Lung (tissue), 12 donors: Measurements from ENCODE around the gene NFIA. TPM values are rescaled to one million over a fixed set of nuclear protein-coding genes. Genes with fewer than 3 reads are reported as not detected.

ENCODE experiments used
- ATAC-seq: fragments of 200-7000 bp; cut with Tn5 transposase; one replicate; pipeline ENCODE4 v1.9.1; 2020; ENCODE audit warnings: moderate number of reproducible peaks; ENCODE audit not compliant: insufficient read depth, low FRiP score
- DNase-seq, 3 donors: peaks; one replicate each; pipeline ENCODE4 v3.0.0-alpha.2; 2013 to 2017
- H3K27ac ChIP-seq, 2 donors: one replicate each; pipeline ENCODE4 v1.5.1; 2013; ENCODE audit warnings: mild to moderate bottlenecking in 2 of 2, moderate library complexity in 2 of 2, control low read depth in 1 of 2, inconsistent platforms in 1 of 2, low read depth in 1 of 2, low read length in 1 of 2
- H3K27me3 ChIP-seq, 3 donors: one replicate each; pipeline ENCODE4 v1.5.1; 2013; ENCODE audit warnings: low read length in 2 of 3; ENCODE audit not compliant: control insufficient read depth in 3 of 3, insufficient read depth in 3 of 3
- H3K36me3 ChIP-seq, 4 donors: one replicate each; pipeline ENCODE4 v1.5.1; 2013; ENCODE audit warnings: low read length in 4 of 4, mild to moderate bottlenecking in 1 of 4, moderate library complexity in 1 of 4; ENCODE audit not compliant: control insufficient read depth in 4 of 4, insufficient read depth in 4 of 4
- H3K4me1 ChIP-seq, 5 donors: one replicate each; pipeline ENCODE4 v1.5.1; 2013; ENCODE audit warnings: low read length in 5 of 5, mild to moderate bottlenecking in 2 of 5, moderate library complexity in 1 of 5; ENCODE audit not compliant: control insufficient read depth in 5 of 5, insufficient read depth in 5 of 5
- H3K4me3 ChIP-seq: one replicate; pipeline ENCODE4 v1.5.1; 2013; ENCODE audit warnings: mild to moderate bottlenecking, control low read depth, moderate library complexity
- H3K9ac ChIP-seq, 2 donors: one replicate each; pipeline ENCODE4 v1.5.1; 2013; ENCODE audit warnings: low read length in 2 of 2, control low read depth in 1 of 2; ENCODE audit not compliant: insufficient read depth in 1 of 2
- H3K9me3 ChIP-seq, 4 donors: one replicate each; pipeline ENCODE4 v1.5.1; 2013; ENCODE audit warnings: low read length in 3 of 4, mild to moderate bottlenecking in 1 of 4, moderate library complexity in 1 of 4; ENCODE audit not compliant: control insufficient read depth in 4 of 4, insufficient read depth in 3 of 4
- CTCF ChIP-seq: IDR thresholded peaks from 2 replicates; pipeline ENCODE4 v1.5.1; 2012; ENCODE audit warnings: mild to moderate bottlenecking; ENCODE audit errors: control extremely low read depth, extremely low read depth
- WGBS, 2 donors: extraction: QIAGEN DNeasy Blood & Tissue Kit; methylation state at CpG; one replicate each; pipeline ENCODE4 v1.1.7; 2013; 5-methylcytosine and 5-hydroxymethylcytosine counted together
- polyA plus RNA-seq, 2 donors: library from polyadenylated mRNA; stranded (reverse); fragments of 200-250 nt; gene quantifications; one replicate each; pipeline ENCODE4 v1.2.1, GENCODE V29; 2013
- total RNA-seq, 2 donors: library from RNA; depleted of rRNA in 1 of 2; stranded (reverse); fragments of >200 nt in 1 of 2; gene quantifications; one replicate each; pipeline ENCODE4 v1.2.1, GENCODE V29; 2014 to 2021
- donor health status: control.
- donor health status: control.
- donor health status: Bipolar disorder and iron deficiency.
- donor health status: healthy.
- donor health status: DM: yes; HTN: yes; CAD: no.

The NFIA gene
- total and polyA plus RNA-seq, 4 donors = 3.0 to 63.4 (median 34.2) TPM

- Histone ChIP-seq H3K4me1 (peaks cover 1 to 64% (median 21%) of the 10 kb centered on the region in 5 donors), H3K27ac (peak overlapping the region in 1 of 2 donors; percentile 70), H3K9ac (no peak overlapping the region), H3K36me3 (peaks cover 0 to 17% (median 8%) of the 10 kb centered on the region in 4 donors), H3K4me3 (no peak overlapping the region), H3K9me3 (peaks cover 0 to 2% (median 0%) of the 10 kb centered on the region in 4 donors), H3K27me3 (no peaks in the 10 kb centered on the region)
- DNase-seq (no peak), ATAC-seq (no peak)
- WGBS, 2 donors = 61 to 79% methylated on average over 3 of the region's 3 CpGs
- TF ChIP-seq CTCF = no peak
Observed at GRCh38 chr1:61091455-61091854, 9.1 kb downstream of the NFIA start.

GRCh38 chr1:61092642-61093041 is 10.3 kb downstream of the NFIA start:
- H3K9ac ChIP-seq = no peak overlapping the region
- ATAC-seq = no peak
- 86 to 89% methylated on average over 5 of the region's 5 CpGs for WGBS, 2 donors

DNA sequence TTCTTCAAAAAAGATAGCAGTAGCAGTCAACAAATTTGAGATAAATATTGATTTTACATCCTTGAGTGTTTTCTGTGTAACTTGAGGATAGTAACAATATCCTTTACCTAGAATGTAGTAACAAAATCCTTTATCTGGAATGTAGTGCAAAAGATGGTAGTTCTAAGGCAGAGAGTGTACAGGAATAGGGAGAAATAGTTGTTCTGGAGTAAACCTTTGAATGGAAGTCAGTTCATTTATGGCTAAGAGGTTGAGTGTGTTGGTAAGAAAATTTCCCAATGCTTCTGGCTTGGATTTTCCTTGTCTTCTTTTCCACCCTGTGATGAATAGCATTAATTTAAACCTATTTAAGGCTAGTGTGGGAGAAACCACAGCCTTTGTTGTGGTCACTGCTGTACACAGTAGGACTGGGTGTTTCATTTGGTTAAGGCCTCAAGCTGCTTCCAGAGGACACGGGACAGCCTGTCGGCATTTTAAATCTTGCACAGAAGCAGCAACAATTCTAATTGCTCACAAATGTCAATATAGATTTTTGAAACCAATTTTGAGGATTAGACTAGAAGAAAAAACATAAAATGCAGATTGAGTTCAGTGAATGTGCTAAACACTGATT is 11.3 kb downstream of the NFIA start:
- Histone ChIP-seq H3K27me3 (no peaks in the 10 kb centered on the region), H3K4me3 (no peak overlapping the region), H3K9me3 (no peaks in the 10 kb centered on the region), H3K36me3 (peaks cover 0 to 11% (median 2%) of the 10 kb centered on the region in 4 donors), H3K9ac (no peak overlapping the region), H3K27ac (no peak overlapping the region), H3K4me1 (peaks cover 1 to 55% (median 19%) of the 10 kb centered on the region in 5 donors)
- no peak for TF ChIP-seq CTCF
- ATAC-seq (no peak), DNase-seq (no peak)
- 84 to 87% methylated on average over 2 of the region's 2 CpGs for WGBS, 2 donors

More at GRCh38 chr1:61092642-61093041, 10.3 kb downstream of the NFIA start:
- H3K36me3 ChIP-seq = peaks cover 0 to 17% (median 8%) of the 10 kb centered on the region in 4 donors
- peaks cover 0 to 2% (median 0%) of the 10 kb centered on the region in 4 donors for H3K9me3 ChIP-seq
- no peak for TF ChIP-seq CTCF
- H3K4me1 ChIP-seq = peaks cover 1 to 60% (median 23%) of the 10 kb centered on the region in 5 donors
- no peak for DNase-seq
- no peaks in the 10 kb centered on the region for H3K27me3 ChIP-seq
- no peak overlapping the region for H3K27ac ChIP-seq
- H3K4me3 ChIP-seq = no peak overlapping the region
